Stimulated activated CD4-positive, alpha-beta T cell treated with anti-CD3 and anti-CD28 coated beads, Interleukin-12 subunit alpha, Interleukin-12 subunit beta, amount 100 ng/mL, for 48 hours (primary cell): ENCODE measurements around the gene ULK4.

ENCODE experiments used
- DNase-seq, 3 donors: peaks; one replicate each; pipeline ENCODE4 v3.0.0-alpha.2; 2020; ENCODE audit warnings: low read depth in 2 of 3, low spot score in 1 of 3

Gene ULK4

DNA sequence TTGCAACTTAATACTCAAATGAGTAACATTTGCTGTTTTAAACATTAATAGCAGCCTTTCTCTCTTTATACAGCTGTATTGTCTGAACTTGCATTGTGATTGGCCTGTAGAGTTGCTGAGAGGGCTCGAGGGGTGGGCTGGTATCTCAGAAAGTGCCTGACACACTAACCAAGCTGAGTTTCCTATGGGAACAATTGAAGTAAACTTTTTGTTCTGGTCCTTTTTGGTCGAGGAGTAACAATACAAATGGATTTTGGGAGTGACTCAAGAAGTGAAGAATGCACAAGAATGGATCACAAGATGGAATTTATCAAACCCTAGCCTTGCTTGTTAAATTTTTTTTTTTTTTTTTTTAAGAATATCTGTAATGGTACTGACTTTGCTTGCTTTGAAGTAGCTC, 722.3 kb downstream of the ULK4 start:
- DNase-seq, result no peak

DNA sequence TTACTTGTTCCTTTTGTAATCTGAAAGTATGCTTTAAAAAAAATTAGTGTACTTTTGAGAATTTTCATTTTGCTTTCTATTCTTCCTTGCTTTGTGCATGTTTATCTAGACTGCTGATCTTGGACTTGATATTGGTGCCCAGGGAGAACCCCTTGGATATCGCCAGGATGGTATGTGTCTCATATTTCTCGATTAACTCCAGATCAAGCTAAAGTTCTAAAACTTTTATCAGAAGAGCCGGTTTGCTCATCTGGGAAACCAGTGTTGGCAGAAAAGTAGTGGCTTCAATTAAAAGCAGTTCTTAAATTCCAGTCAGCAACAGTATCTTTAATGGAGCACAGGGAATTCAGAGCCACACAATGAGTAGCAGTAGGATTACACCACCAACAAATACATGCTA, 724.0 kb downstream of the ULK4 start:
- no peak for DNase-seq

DNA sequence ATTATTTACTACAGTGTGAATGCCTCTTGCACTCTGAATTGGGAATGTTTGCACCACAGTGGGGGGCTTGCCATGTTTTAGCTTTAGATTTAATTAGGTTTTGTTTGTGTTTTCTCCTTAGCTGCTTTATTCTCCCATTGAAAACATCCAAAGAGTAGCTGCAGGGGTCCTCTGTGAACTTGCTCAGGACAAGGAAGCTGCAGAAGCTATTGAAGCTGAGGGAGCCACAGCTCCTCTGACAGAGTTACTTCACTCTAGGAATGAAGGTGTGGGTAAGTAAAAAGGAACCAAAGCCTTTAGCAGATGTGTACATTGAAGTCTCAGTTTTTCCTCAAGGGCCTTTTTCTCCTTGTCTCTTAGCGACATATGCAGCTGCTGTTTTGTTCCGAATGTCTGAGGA, 725.7 kb downstream of the ULK4 start:
- DNase-seq, result no peak

DNA sequence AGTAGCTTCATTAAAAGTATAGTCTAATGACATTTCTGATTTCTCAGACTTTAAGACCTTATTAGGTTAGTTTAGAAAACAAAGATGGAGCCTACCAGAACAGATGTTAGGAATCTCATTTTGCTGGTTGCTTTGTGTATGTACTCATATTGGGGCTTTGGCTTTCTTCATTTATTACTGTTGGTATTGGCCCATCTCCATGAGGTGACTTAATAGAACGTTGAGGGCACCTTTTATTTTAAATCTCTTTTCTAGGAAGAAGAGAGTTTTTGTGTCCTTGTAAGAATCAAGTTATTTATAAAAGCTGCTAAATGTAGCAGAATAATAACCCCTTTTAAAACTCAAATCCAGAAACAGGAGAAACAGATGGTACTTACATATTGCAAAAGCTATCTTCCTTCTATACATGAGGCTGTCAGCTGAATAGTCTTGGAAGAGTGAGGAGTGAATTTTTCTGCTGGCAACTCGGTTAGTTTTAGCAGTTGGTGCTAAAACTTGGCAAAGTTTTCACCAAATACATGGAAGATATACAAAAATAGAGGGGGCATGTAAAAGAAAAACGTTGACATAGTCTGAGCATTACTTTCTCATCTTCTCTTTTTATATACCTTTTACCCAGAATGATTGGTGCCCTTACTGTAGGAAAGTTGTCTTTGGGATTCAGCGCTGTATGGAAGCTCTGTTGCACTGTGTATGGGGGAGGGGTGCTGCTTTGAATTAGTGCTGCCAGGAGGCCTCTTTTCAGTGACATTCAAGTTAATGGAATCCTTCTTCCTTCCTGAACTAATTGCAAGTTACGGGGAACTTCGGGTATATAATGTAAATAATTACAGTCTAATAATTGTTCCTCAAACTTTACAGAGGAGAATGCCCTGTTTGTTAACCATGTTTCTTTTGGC, 726.8 kb downstream of the ULK4 start:
- DNase-seq, result no peak

DNA sequence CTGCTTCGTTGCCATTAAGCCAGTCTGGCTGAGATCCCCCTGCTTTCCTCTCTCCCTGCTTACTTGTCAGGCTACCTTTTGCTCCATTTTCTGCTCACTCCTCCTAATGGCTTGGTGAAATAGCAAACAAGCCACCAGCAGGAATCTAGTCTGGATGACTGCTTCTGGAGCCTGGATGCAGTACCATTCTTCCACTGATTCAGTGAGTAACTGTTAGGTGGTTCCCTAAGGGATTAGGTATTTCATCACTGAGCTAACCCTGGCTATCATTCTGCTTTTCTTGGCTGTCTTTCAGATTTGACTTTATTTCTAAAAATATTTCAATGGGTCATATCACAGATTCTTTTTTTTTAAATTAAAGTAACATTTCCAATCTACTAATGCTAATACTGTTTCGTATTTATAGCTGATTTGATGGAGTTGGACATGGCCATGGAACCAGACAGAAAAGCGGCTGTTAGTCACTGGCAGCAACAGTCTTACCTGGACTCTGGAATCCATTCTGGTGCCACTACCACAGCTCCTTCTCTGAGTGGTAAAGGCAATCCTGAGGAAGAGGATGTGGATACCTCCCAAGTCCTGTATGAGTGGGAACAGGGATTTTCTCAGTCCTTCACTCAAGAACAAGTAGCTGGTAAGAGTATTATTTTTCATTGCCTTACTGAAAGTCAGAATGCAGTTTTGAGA, 737.6 kb downstream of the ULK4 start:
- no peak for DNase-seq

DNA sequence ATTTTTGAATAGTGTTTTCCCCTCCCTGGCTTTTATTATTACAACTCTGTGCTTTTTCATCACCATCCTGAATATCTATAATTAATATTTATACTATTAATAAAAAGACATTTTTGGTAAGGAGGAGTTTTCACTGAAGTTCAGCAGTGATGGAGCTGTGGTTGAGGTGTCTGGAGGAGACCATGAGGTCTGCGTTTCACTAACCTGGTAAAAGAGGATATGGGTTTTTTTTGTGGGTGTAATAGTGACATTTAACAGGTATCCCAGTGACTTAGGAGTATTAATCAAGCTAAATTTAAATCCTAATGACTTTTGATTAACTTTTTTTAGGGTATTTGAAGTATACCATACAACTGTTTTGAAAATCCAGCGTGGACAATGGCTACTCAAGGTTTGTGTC, 738.2 kb downstream of the ULK4 start:
- DNase-seq, result no peak

DNA sequence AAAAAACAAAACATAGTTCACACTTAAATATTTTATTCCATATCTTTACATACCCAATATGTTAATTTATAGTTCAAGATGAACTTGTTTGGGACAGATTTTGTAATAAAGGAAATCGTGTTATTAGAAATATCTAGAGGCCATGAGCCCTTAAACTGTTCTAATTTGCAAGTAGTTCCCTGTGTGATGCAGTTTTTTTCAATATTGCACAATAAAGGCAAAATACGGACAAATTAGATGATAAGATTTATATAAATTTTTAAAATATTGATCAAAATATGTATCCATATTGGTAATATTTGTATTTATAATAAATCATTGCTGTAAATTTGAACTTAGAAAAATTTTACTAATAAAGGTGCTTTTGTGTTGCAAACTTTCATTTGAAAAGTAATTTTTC, 738.8 kb downstream of the ULK4 start:
- no peak for DNase-seq

DNA sequence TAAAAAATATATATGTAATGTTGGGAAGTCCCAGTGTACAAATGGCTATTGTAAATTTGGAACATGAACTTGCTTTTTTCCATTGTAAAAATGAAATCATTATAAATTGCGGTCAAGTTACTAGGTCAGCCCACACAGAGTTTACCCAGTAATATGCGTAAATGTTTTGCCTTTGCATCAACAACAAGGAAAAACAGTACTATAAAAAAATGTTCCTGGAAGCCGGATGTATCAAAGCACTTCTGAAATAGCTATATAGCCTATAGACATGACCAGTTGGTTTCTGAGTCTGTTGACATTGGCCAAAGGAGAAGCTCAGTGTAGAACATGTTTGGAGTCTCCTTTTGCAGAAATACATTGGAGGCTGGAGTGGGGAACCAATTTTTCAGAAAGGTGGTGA, 739.4 kb downstream of the ULK4 start:
- no peak for DNase-seq

DNA sequence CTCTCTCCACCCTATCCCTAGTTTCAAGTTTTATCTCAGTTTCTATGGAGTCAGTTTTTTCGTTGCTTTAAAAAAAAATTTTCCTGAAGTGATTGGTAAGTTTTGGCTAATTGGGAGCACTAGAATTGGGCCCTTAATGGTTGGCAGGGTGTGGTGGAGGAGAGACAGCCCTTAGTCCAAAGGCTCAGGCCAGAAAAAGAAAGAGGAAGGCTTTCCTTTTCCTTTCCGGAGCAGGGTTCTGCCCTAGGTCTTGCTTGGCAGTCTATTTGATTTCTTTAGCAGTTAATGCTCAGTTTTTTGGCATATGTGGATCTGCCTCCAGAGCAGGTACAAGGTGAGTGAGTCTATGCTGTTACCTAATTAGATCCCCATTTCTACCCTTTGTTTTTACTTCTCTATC, 739.9 kb downstream of the ULK4 start:
- DNase-seq, result no peak

DNA sequence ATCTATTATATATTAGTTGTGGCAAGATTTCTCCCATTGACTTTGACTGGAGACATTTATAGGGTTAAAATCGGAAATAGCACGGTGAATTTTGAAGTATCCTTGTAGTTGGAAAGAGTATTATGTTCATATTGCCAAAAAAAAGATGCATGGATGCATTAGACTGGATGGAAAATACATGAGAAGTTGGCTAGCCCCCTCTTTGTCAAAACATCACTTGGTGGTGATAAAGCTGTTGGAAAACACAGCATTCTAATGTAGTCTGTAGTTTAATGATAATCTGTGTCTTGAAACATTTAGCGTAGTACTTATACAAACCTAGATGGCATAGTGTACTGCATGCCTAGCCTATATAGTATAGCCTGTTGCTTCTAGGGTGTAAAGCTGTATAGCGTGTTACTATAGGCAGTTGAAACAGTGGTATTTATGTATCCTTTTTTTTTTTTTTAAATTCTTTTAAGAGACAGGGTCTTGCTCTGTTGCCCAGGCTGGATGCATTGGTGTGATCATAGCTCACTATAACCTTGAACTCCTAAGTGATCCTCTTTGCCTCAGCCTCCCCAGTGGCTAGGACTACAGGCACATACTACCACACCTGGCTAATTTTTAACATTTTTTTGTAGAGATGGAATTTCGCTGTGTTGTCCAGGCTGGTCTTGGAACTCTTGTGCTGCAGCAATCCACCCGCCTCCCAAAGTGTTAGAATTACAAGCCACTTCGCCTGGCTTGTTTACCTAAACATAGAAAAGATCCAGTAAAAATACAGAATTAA, 740.8 kb downstream of the ULK4 start:
- no peak for DNase-seq

DNA sequence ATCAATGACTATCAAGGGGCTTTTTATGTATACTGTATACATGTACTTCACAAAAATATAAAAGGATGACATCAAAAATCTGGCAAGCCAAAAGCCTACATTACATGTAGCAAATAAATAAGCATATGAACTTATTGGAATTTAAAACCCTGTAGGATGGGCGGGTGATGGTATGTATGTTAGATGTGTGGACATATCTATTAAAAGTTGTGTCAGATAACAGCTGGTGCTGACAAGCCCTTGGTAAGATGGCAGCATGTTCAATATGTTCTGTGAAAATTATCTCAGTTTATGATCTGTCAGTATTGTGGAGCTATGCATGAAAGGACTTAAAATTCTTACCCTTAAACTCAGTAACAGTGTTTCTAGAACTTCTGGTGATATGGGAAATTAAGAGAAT, 742.5 kb downstream of the ULK4 start:
- no peak for DNase-seq

DNA sequence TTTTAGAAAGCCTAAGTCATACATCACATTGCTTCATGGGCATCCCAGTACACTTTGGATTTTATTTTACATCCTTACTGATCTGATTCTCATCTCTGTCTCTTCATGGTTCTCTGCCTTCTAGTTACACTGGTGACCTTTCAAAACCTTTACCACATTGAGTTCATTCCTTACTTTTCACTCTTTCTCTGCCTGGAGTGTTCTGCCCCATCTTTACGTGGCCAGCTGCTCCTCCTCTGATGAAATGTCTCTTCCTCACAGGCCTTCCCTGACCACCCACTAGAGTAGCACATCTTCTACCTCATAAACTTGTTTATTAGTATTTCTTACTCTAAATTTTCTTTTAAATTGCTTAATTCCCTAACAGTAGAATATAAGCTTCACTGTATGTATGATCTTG, 744.9 kb downstream of the ULK4 start:
- DNase-seq, result no peak

DNA sequence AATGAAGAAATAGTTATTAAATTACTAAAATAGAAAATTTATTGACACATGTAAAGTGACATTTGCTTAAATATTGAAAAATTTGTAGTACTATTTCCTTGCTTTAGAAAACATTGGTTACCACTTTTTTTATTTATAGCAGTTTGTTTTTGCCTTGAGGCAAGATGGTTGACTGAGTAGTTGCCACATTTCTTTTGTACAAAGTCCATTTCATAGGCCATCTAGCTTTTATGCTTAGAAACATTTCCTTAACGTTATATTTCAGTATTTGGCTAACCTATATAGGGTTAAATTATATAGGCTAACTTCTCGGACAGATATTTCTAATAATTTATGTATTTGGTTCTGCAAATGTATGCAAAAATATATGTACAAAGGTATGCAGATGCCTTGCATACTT, 745.5 kb downstream of the ULK4 start:
- no peak for DNase-seq

DNA sequence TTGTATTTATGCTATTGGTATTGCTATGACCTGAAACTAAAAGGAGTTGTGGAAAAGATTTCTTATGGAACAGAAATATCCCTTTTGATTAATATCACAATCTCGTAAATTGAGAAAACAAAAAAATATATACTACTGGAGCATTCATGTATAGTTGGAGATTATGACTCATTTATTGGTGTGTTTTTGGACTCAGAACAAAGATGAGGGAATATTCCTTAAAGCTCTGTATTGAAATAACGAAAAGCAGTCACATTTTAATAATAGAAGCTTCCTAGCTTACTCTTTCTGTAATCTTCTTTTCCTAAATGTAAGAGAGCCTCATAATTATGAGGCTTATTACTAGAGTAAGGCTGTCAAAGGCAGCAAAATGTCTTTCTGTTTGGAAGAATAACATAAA, 748.3 kb downstream of the ULK4 start:
- DNase-seq, result no peak

DNA sequence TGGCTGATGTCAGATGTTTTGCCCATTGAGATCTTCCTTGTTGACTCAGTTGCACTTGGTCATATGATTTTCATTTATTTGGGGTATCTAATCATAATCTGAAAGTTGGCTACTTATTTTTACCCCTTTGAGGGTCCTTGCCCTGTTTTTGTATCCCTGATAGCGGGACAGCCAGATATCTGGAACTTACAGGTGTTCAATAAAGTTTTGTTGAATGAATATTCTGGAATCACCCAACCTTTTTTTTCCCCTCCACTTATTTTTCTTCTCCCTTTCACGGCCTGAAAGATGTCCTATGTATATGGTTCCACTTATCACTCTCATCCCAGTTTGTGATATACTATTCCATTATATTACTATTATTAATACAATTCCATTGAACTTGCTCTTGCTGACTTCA, 749.8 kb downstream of the ULK4 start:
- no peak for DNase-seq

DNA sequence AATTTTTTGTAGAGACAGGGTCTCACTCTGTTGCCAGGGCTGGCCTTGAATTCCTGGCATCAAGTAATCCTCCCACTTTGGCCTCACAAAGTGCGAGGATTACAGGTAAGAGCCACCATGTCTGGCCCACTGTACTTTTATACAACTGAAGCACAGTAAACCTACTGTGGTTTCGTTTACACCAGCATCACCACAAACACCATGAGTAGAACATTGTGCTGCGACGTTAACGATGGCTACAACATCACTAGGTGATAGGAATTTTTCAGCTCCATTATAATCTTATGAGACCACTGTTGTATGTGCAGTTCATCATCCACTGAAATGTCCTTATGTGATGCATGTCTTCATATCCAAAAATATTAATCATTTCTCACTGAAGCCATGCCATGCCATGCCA, 750.9 kb downstream of the ULK4 start:
- no peak for DNase-seq

DNA sequence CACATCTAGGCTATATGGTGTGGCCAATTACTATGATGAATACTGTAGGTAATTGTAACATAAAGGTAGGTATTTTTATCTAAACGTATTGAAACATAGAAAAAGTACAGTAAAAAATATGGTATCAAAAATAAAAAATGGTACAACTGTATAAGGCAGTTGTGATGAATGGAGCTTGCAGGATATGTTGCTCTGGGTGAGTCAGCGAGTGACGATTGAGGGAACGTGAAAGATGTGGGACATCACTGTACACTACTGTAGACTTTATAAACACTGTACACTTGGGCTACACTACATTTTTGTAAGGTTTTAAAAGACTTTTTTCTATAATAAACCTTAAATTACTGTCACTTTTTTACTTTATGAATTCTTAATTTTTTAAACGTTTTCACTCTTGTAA, 752.3 kb downstream of the ULK4 start:
- no peak for DNase-seq

DNA sequence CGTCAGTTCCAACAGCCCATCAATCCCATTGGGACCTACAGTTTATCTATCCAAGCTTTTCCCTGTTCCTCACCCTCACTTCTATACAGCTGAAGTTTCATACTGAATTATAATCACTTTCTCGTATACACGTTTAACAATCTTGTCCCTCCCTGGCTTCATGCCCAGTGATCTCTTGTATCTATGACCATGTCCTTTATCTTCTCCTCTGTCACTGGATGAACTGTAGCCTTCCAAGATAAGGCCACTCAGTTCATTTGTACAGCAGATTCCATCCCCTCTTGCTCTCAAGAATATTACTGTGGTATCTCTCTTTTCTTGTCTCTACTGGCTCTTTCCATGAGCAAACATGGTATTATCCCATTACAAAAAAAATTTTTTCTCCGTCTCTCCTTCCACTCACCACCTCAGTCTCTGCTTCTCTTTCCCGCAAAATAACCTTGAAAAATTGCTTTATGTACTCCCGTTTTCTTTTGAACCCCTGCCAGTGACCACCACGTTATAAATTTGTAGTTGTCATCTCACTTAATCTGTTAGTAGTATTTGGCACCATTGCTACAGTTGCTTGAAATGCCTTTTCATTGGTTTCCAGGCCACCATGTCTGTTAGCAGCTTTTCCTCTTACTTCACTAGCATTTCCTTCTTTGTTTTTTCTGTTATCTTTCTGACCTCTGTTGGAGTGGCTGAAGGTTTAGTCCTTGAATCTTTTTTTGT, 753.2 kb downstream of the ULK4 start:
- DNase-seq, result no peak

DNA sequence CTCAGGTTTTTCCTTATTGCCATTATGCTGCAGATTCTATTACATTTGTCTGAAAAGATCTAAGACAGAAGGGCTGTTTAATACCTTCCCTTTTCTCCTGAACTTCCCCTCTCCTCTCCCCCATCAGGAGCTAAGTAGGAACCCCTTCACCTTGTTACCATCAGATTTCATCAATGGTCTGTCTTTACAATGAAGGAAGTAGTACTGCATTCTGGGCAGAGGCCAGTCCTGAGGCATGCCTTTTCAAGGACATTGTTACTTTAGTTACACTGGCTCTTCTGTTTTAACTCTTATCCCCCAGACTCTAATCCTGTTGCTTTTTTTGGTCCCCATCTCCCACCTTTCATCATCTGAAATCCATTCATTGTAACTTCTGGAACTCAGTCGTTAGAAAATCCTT, 754.5 kb downstream of the ULK4 start:
- no peak for DNase-seq

DNA sequence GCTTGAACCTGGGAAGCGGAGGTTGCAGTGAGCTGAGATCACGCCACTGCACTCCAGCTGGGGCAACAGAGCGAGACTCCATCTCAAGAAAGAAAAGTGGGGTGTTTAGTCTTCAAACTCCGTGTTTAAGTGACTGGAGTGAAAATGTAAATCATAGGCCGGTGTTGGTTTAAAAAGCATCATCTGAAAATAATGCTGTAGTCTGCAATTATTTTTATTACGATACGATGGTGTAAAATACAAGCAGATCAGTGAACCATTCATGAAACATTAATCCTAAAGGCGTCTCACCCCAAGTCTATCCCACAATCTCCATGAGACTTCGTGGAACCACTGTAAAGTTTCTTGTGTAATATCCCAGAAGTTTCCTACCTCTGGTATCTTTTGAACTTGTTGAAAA, 756.3 kb downstream of the ULK4 start:
- DNase-seq, result no peak

DNA sequence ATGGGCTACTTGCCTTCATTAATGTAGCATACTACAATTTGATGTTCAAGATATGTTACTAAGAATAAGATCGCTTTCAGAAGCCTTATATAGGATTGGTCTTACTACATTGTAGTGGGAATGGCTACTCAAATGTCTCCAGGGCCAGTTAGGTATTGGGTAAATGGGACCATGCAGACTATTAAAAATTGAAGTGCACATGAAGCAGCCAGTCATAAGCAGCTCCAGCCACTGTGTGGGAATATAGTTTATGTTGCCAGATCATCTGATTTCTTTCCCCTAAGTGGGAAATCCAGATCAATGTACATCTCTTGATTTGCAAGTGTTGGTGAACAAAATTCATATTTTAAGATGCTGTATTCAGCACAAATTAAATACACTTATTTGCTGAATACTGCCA, 757.5 kb downstream of the ULK4 start:
- no peak for DNase-seq
